Body of pancreas (tissue), 4 donors: Measurements from ENCODE around the gene ZNF774. TPM values are rescaled to one million over a fixed set of nuclear protein-coding genes. Genes with fewer than 3 reads are reported as not detected.

Source experiments
- ATAC-seq: fragments of 150-250 bp; one replicate; pipeline ENCODE4 v1.9.1; 2016
- DNase-seq, 4 donors: peaks; one replicate each; pipeline ENCODE4 v3.0.0-alpha.2; 2019
- H3K27ac ChIP-seq, 4 donors: fragments of 200-600 bp; sonication (generic); 1 replicate in 3 of 4; 2 replicates in 1 of 4; pipeline versions ENCODE4 v1.5.1 to v1.6.1; 2016 to 2019; ENCODE audit warnings: mild to moderate bottlenecking in 1 of 4, mixed read lengths in 1 of 4, moderate library complexity in 1 of 4
- H3K27me3 ChIP-seq, 2 donors: fragments of 200-600 bp; sonication (generic); one replicate each; pipeline ENCODE4 v1.6.0; 2016; ENCODE audit warnings: mild to moderate bottlenecking in 1 of 2
- H3K36me3 ChIP-seq, 2 donors: fragments of 200-600 bp; sonication (generic); replicated peaks in 1 of 2; 2 replicates each; pipeline ENCODE4 v1.5.1; 2016; ENCODE audit warnings: low read depth in 2 of 2; ENCODE audit not compliant: insufficient read depth in 1 of 2
- H3K4me1 ChIP-seq: fragments of 200-600 bp; sonication (generic); one replicate; pipeline ENCODE4 v1.6.0; 2016
- H3K4me3 ChIP-seq, 2 donors: fragments of 200-600 bp; sonication (generic); 1 replicate in 1 of 2; 2 replicates in 1 of 2; pipeline ENCODE4 v1.5.1; 2016 to 2019
- H3K9me3 ChIP-seq, 3 donors: fragments of 200-600 bp; sonication (generic); 1 replicate in 2 of 3; 2 replicates in 1 of 3; pipeline ENCODE4 v1.5.1; 2016
- POLR2A ChIP-seq, 3 donors: fragments of 450-650 bp; IDR thresholded peaks; one replicate each; pipeline ENCODE4 v1.6.1; 2016; ENCODE audit warnings: antibody characterized with exemption in 3 of 3, mild to moderate bottlenecking in 2 of 3
- WGBS, 2 donors: methylation state at CpG; one replicate each; pipeline ENCODE4 v1.1.5; 2017; 5-methylcytosine and 5-hydroxymethylcytosine counted together
- intact Hi-C: fragments of 100-400 bp; cut with DNase I; formaldehyde crosslinking; loops from one replicate; pipeline ENCODE4 v1.15.1; 2023
- total RNA-seq, 2 donors: library from RNA; depleted of rRNA; stranded (reverse); fragments of >200 nt; gene quantifications; one replicate each; pipeline ENCODE4 v1.1.0, GENCODE V29; 2016
- TF ChIP-seq, protein P1 (sequence below), 7 experiments: fragments of 450-650 bp in 4 of 7; fragments of 200-600 bp in 3 of 7; sonication (generic) in 3 of 7; IDR thresholded peaks; one replicate each; pipeline ENCODE4 v1.5.1; 2016 to 2019; ENCODE audit warnings: antibody characterized with exemption in 7 of 7

Gene ZNF774
- total RNA-seq, 2 donors from 2014 or later = 5.7 to 9.6 TPM

DNA sequence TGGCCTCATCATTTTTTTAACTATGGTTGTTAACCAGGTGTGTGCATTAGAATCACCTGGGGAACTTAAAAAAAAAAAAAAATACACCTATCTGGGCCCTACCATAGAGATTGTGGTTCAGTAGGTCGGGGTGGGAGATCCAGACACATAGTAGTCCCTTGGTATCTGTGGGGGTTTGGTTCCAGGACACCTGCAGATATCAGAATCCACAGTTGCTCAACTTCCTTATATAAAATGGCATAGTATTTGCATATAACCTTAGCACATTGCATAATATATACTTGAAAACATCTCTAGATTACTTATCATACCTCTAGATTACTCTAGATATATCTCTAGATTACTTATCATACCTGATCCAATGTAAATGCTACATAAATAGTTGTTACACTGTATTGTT is 41.0 kb downstream of the ZNF774 start:
- WGBS, 2 donors = 79 to 88% methylated on average over 1 of the region's 1 CpG
- DNase-seq (no peak), ATAC-seq (no peak)
- H3K4me1 ChIP-seq = peaks cover 40% of the 10 kb centered on the region
- TF ChIP-seq, protein P1, sequence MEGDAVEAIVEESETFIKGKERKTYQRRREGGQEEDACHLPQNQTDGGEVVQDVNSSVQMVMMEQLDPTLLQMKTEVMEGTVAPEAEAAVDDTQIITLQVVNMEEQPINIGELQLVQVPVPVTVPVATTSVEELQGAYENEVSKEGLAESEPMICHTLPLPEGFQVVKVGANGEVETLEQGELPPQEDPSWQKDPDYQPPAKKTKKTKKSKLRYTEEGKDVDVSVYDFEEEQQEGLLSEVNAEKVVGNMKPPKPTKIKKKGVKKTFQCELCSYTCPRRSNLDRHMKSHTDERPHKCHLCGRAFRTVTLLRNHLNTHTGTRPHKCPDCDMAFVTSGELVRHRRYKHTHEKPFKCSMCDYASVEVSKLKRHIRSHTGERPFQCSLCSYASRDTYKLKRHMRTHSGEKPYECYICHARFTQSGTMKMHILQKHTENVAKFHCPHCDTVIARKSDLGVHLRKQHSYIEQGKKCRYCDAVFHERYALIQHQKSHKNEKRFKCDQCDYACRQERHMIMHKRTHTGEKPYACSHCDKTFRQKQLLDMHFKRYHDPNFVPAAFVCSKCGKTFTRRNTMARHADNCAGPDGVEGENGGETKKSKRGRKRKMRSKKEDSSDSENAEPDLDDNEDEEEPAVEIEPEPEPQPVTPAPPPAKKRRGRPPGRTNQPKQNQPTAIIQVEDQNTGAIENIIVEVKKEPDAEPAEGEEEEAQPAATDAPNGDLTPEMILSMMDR (IDR thresholded peaks at IDR 0.05) = no peak
- TF ChIP-seq POLR2A (IDR thresholded peaks at IDR 0.05) = no peak
- H3K27me3 ChIP-seq = no peaks in the 10 kb centered on the region
- intact Hi-C loops = no loop called here
- H3K9me3 ChIP-seq = no peaks in the 10 kb centered on the region
- no peak overlapping the region for H3K4me3 ChIP-seq
- H3K36me3 ChIP-seq = no peaks in the 10 kb centered on the region
- no peak overlapping the region for H3K27ac ChIP-seq

DNA sequence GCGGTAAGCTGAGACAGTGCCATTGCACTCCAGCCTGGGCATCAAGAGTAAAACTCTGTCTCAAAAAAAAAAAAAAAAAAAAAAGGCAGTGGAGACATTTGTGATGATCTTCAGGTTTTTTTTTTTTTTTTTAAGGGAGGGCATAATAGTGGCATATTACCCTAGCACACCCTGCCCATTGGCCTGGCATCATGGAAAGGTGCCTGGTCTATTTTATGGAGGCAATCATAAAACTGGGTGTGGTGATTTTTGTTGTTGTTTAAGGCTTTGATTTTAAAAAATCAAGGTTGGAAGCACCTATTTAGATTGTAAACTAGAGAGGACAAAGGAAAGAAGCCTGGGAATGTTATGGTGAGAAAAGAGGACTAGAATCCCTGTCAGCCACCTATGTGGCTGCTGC is 42.0 kb downstream of the ZNF774 start:
- no peak for ATAC-seq
- Histone ChIP-seq H3K27me3 (no peaks in the 10 kb centered on the region), H3K9me3 (no peaks in the 10 kb centered on the region), H3K4me3 (no peak overlapping the region), H3K4me1 (peaks cover 39% of the 10 kb centered on the region), H3K27ac (peak overlapping the region in 1 of 4 donors; percentile 1), H3K36me3 (no peaks in the 10 kb centered on the region)
- DNase-seq = no peak
- TF ChIP-seq, protein P1 (IDR thresholded peaks at IDR 0.05) = no peak
- TF ChIP-seq POLR2A (IDR thresholded peaks at IDR 0.05) = no peak
- intact Hi-C loops = no loop called here
- 100% methylated on average over 1 of the region's 1 CpG for WGBS, 2 donors

DNA sequence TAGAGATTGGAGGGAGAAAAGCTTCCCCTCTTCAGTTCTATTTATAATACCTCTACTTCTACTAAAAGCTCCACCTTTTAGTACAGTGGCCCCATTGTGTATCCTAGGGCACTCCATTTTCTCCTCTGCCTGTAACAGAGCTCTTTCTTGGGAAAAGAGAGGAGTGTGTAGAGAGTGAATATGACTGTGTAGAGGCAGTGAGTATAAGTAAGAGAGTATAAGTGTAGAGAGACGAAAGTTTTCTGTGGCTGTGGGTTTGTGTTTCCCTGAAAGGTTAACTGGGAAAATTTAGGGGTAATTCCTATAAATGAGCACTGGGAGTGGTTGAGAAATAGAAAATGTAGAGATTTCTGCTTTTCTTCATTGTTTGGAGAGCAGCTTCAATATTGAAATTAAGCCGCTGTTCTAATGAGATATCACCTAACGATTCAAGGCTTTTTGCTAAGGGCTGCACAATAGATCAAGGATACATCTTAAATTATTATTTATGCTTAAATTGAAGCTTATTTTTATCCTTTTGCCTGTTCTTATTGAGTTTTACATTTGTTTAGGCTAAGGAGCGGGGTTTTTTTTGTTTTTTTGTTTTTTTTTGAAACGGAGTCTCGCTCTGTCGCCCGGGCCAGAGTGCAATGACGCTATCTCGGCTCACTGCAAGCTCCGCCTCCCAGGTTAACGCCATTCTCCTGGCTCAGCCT is 42.8 kb downstream of the ZNF774 start:
- H3K36me3 ChIP-seq = no peaks in the 10 kb centered on the region
- no peaks in the 10 kb centered on the region for H3K9me3 ChIP-seq
- intact Hi-C loops = no loop called here
- WGBS, 2 donors = 91 to 95% methylated on average over 12 of the region's 12 CpGs
- no peak overlapping the region for H3K4me3 ChIP-seq
- H3K27ac ChIP-seq = peak overlapping the region in 2 of 4 donors; percentile 1 to 17
- TF ChIP-seq, protein P1 (IDR thresholded peaks at IDR 0.05) = no peak
- no peak for TF ChIP-seq POLR2A (IDR thresholded peaks at IDR 0.05)
- no peak for ATAC-seq
- H3K27me3 ChIP-seq = no peaks in the 10 kb centered on the region
- H3K4me1 ChIP-seq = peaks cover 39% of the 10 kb centered on the region
- no peak for DNase-seq

DNA sequence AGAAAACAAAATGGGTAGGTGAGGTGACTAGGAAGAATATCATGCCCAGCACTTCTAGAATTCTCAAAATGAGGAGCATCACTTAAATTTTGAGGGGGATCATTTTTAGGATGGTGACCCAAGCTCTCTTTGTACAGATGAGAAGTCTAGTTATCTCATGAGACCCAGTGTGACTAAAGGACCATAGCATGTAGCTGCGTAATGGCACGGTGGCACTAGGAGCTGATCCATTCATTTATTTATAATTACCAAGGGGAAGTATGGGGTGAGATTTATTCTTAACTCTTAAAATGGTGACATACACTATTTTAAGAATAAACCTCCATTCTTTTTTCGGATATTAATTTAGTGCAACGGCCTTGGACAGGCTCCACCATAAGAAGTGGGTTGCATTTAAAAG is 44.2 kb downstream of the ZNF774 start:
- intact Hi-C loops = no loop called here
- TF ChIP-seq POLR2A (IDR thresholded peaks at IDR 0.05) = no peak
- TF ChIP-seq, protein P1 (IDR thresholded peaks at IDR 0.05) = no peak

More for the DNA sequence above, 44.2 kb downstream of the ZNF774 start:
- Histone ChIP-seq H3K27me3 (no peaks in the 10 kb centered on the region), H3K4me3 (no peak overlapping the region), H3K4me1 (peaks cover 39% of the 10 kb centered on the region), H3K27ac (no peak overlapping the region), H3K36me3 (no peaks in the 10 kb centered on the region), H3K9me3 (no peaks in the 10 kb centered on the region)
- no peak for ATAC-seq
- DNase-seq = no peak
- WGBS, 2 donors = 74 to 83% methylated on average over 4 of the region's 4 CpGs
